Effector memory CD8-positive, alpha-beta T cell (primary cell): ENCODE results near the gene ESM1.
"Not testable (repeated sequence)": the region's sequence is repeated elsewhere in the genome, so short reads cannot be mapped to it uniquely, and the experiment has no call there.

Experiments used
- ATAC-seq: fragments of 150-1000 bp; cut with Tn5 transposase; replicated peaks from 2 replicates; pipeline ENCODE4 v1.10.0; 2021; ENCODE audit warnings: mild to moderate bottlenecking, moderate library complexity
- DNase-seq, 3 experiments: peaks; one replicate each; pipeline ENCODE4 v3.0.0; 2021
- H3K27ac Mint-ChIP-seq, 2 donors: one replicate each; pipeline ENCODE4 v1.8.0; 2022; ENCODE audit warnings: mild to moderate bottlenecking in 2 of 2, mixed read lengths in 2 of 2, moderate library complexity in 2 of 2
- H3K27me3 Mint-ChIP-seq, 2 donors: one replicate each; pipeline ENCODE4 v1.8.0; 2022; ENCODE audit warnings: mixed read lengths in 2 of 2
- H3K36me3 Mint-ChIP-seq: one replicate; pipeline ENCODE4 v1.8.0; 2022; ENCODE audit warnings: mild to moderate bottlenecking, moderate library complexity, mixed read lengths; ENCODE audit not compliant: insufficient read depth
- H3K4me1 Mint-ChIP-seq, 2 donors: one replicate each; pipeline ENCODE4 v1.8.0; 2022; ENCODE audit warnings: low read depth in 2 of 2, mixed read lengths in 2 of 2
- H3K4me3 Mint-ChIP-seq, 2 donors: one replicate each; pipeline ENCODE4 v1.8.0; 2022; ENCODE audit warnings: mild to moderate bottlenecking in 2 of 2, mixed read lengths in 2 of 2, moderate library complexity in 2 of 2
- H3K9me3 Mint-ChIP-seq, 2 donors: one replicate each; pipeline ENCODE4 v1.8.0; 2022; ENCODE audit warnings: mixed read lengths in 2 of 2
- total RNA-seq, 9 experiments: gene quantifications; one replicate each; lab custom pipeline; 2026; lab: John Stamatoyannopoulos, UW

Gene ESM1
- 0 to 2.6 (median 0.23) reads per million in 9 experiments for total RNA-seq

GRCh38 chr5:54985301-54986268 is at the start of gene ESM1:
Gene ESM1 (minus strand): TSS chr5:54985593. CDS start chr5:54985517, 76 bp downstream.
- H3K27ac Mint-ChIP-seq, result peak within 1 kb of the TSS; percentile 19 to 66
- peak; percentile 42 for ATAC-seq
- DNase-seq, result no peak
- H3K9me3 Mint-ChIP-seq, result no peaks in the 10 kb centered on the region
- H3K36me3 Mint-ChIP-seq, result no peaks in the 10 kb centered on the region
- H3K4me1 Mint-ChIP-seq, result peaks cover 47 to 59% of the 10 kb centered on the region in 2 donors
- H3K4me3 Mint-ChIP-seq, result peak within 1 kb of the TSS; percentile 2 to 67
- no peaks in the 10 kb centered on the region for H3K27me3 Mint-ChIP-seq

- no peaks in the 10 kb centered on the region for H3K27me3 Mint-ChIP-seq
- H3K9me3 Mint-ChIP-seq, result no peaks in the 10 kb centered on the region
- ATAC-seq (no peak), DNase-seq (no peak)
- H3K27ac Mint-ChIP-seq, result peak overlapping the region in 1 of 2 donors; percentile 89
- H3K4me3 Mint-ChIP-seq, result no peak overlapping the region
- H3K36me3 Mint-ChIP-seq, result peaks cover 52% of the 10 kb centered on the region
- H3K4me1 Mint-ChIP-seq, result peaks cover 45 to 76% of the 10 kb centered on the region in 2 donors
These were observed 48.2 kb upstream of the ESM1 start for GRCh38 chr5:55033568-55033967.

- peaks cover 71% of the 10 kb centered on the region for H3K36me3 Mint-ChIP-seq
- peak overlapping the region; percentile 81 to 89 for H3K27ac Mint-ChIP-seq
These were observed 46.1 kb upstream of the ESM1 start for GRCh38 chr5:55031492-55031891.

GRCh38 chr5:55030676-55031369 is 45.4 kb upstream of the ESM1 start:
- H3K9me3 Mint-ChIP-seq, result no peaks in the 10 kb centered on the region
- DNase-seq, result no peak
- peaks cover 75% of the 10 kb centered on the region for H3K36me3 Mint-ChIP-seq
- peak overlapping the region in 1 of 2 donors; percentile 39 for H3K4me3 Mint-ChIP-seq
- no peaks in the 10 kb centered on the region for H3K27me3 Mint-ChIP-seq
- peaks cover 44 to 75% of the 10 kb centered on the region in 2 donors for H3K4me1 Mint-ChIP-seq
- H3K27ac Mint-ChIP-seq, result peak overlapping the region; percentile 81 to 88
- no peak for ATAC-seq

More at GRCh38 chr5:55031492-55031891, 46.1 kb upstream of the ESM1 start:
- DNase-seq (no peak), ATAC-seq (no peak)
- peaks cover 46 to 74% of the 10 kb centered on the region in 2 donors for H3K4me1 Mint-ChIP-seq
- no peak overlapping the region for H3K4me3 Mint-ChIP-seq
- H3K27me3 Mint-ChIP-seq, result no peaks in the 10 kb centered on the region
- H3K9me3 Mint-ChIP-seq, result no peaks in the 10 kb centered on the region

GRCh38 chr5:55030220-55030619 is 44.8 kb upstream of the ESM1 start:
- Mint-ChIP-seq H3K36me3 (peaks cover 75% of the 10 kb centered on the region), H3K27me3 (no peaks in the 10 kb centered on the region), H3K9me3 (no peaks in the 10 kb centered on the region), H3K27ac (peak overlapping the region; percentile 81 to 88), H3K4me1 (peaks cover 44 to 74% of the 10 kb centered on the region in 2 donors), H3K4me3 (peak overlapping the region in 1 of 2 donors; percentile 39)
- DNase-seq (no peak), ATAC-seq (peak; percentile 10)

- Mint-ChIP-seq H3K4me3 (peak overlapping the region; percentile 85 to 87), H3K27me3 (no peaks in the 10 kb centered on the region)
These were observed 42.2 kb upstream of the ESM1 start for GRCh38 chr5:55027595-55027994.

GRCh38 chr5:55022450-55022849 is 37.1 kb upstream of the ESM1 start:
- Mint-ChIP-seq H3K36me3 (peaks cover 32% of the 10 kb centered on the region), H3K27ac (peak overlapping the region; percentile 53 to 69), H3K9me3 (no peaks in the 10 kb centered on the region), H3K4me3 (peak overlapping the region; percentile 64 to 85), H3K27me3 (no peaks in the 10 kb centered on the region), H3K4me1 (peaks cover 50 to 63% of the 10 kb centered on the region in 2 donors)
- DNase-seq (peak in 1 of 3 experiments; percentile 23), ATAC-seq (peak; percentile 61)

More at GRCh38 chr5:55027595-55027994, 42.2 kb upstream of the ESM1 start:
- no peak for DNase-seq
- H3K27ac Mint-ChIP-seq, result peak overlapping the region; percentile 53 to 98
- H3K9me3 Mint-ChIP-seq, result no peaks in the 10 kb centered on the region
- peaks cover 54 to 74% of the 10 kb centered on the region in 2 donors for H3K4me1 Mint-ChIP-seq
- ATAC-seq, result peak; percentile 57
- peaks cover 70% of the 10 kb centered on the region for H3K36me3 Mint-ChIP-seq

- ATAC-seq, result no peak
- DNase-seq, result no peak
- Mint-ChIP-seq H3K9me3 (no peaks in the 10 kb centered on the region), H3K4me1 (peaks cover 44 to 57% of the 10 kb centered on the region in 2 donors), H3K36me3 (peaks cover 26% of the 10 kb centered on the region), H3K27ac (peak overlapping the region; percentile 53 to 69), H3K4me3 (peak overlapping the region; percentile 64 to 85), H3K27me3 (no peaks in the 10 kb centered on the region)
These were observed 36.4 kb upstream of the ESM1 start for GRCh38 chr5:55021821-55022220.

GRCh38 chr5:55021410-55021809 is 36.0 kb upstream of the ESM1 start:
- H3K4me1 Mint-ChIP-seq, result peaks cover 40 to 53% of the 10 kb centered on the region in 2 donors
- no peaks in the 10 kb centered on the region for H3K27me3 Mint-ChIP-seq
- ATAC-seq (peak; percentile 51), DNase-seq (peak in 1 of 3 experiments; percentile 25)
- H3K9me3 Mint-ChIP-seq, result no peaks in the 10 kb centered on the region
- H3K27ac Mint-ChIP-seq, result peak overlapping the region; percentile 53 to 69
- peaks cover 22% of the 10 kb centered on the region for H3K36me3 Mint-ChIP-seq
- peak overlapping the region; percentile 64 to 85 for H3K4me3 Mint-ChIP-seq

GRCh38 chr5:55010149-55010548 is 24.8 kb upstream of the ESM1 start:
- not testable (repeated sequence) for DNase-seq, ATAC-seq, H3K27me3 Mint-ChIP-seq, H3K9me3 Mint-ChIP-seq, H3K4me3 Mint-ChIP-seq, H3K36me3 Mint-ChIP-seq
- peaks cover 22 to 25% of the 10 kb centered on the region in 2 donors for H3K4me1 Mint-ChIP-seq
- H3K27ac Mint-ChIP-seq, result peak overlapping the region in 1 of 2 donors; percentile 2

GRCh38 chr5:55004729-55005128 is 19.3 kb upstream of the ESM1 start:
- Mint-ChIP-seq H3K36me3 (no peaks in the 10 kb centered on the region), H3K4me1 (peaks cover 21 to 34% of the 10 kb centered on the region in 2 donors), H3K9me3 (no peaks in the 10 kb centered on the region), H3K27ac (no peak overlapping the region), H3K27me3 (no peaks in the 10 kb centered on the region), H3K4me3 (no peak overlapping the region)
- no peak for DNase-seq
- no peak for ATAC-seq

GRCh38 chr5:55003432-55004065 is 18.2 kb upstream of the ESM1 start:
- Mint-ChIP-seq H3K4me1 (peaks cover 22 to 35% of the 10 kb centered on the region in 2 donors), H3K36me3 (no peaks in the 10 kb centered on the region), H3K27ac (peak overlapping the region in 1 of 2 donors; percentile 73), H3K9me3 (no peaks in the 10 kb centered on the region), H3K27me3 (no peaks in the 10 kb centered on the region), H3K4me3 (no peak overlapping the region)
- DNase-seq, result no peak
- ATAC-seq, result no peak

GRCh38 chr5:55002166-55002565 is 16.8 kb upstream of the ESM1 start:
- not testable (repeated sequence) for H3K27me3 Mint-ChIP-seq, DNase-seq, H3K36me3 Mint-ChIP-seq, ATAC-seq, H3K9me3 Mint-ChIP-seq
- Mint-ChIP-seq H3K4me3 (peak overlapping the region in 1 of 2 donors; percentile 6), H3K4me1 (peaks cover 20 to 28% of the 10 kb centered on the region in 2 donors), H3K27ac (peak overlapping the region in 1 of 2 donors; percentile 53)
